GM12878 (cell line): ENCODE measurements around the gene PPP1R14B. TPM values are rescaled to one million over a fixed set of nuclear protein-coding genes. Genes with fewer than 3 reads are reported as not detected.

Experiments used
- ATF2 ChIP-seq: IDR thresholded peaks from 2 replicates; pipeline ENCODE4 v1.6.1; 2012; ENCODE audit warnings: low read length, inconsistent platforms
- CBFB ChIP-seq: IDR thresholded peaks from 2 replicates; pipeline ENCODE4 v1.6.1; 2016; ENCODE audit warnings: antibody characterized with exemption, low read depth
- CEBPB ChIP-seq, 2 experiments: fragments of 150-350 bp in 1 of 2; IDR thresholded peaks; 2 replicates each; pipeline ENCODE4 v1.6.1; 2012 to 2014; ENCODE audit warnings: low read depth in 2 of 2, low read length in 2 of 2, borderline replicate concordance in 1 of 2, inconsistent platforms in 1 of 2
- E2F8 ChIP-seq: fragments of 450-650 bp; IDR thresholded peaks from 2 replicates; pipeline ENCODE4 v1.6.1; 2018; ENCODE audit warnings: mild to moderate bottlenecking, low read depth, moderate library complexity; ENCODE audit not compliant: partially characterized antibody
- ETV6 ChIP-seq, 2 experiments: fragments of 450-650 bp in 1 of 2; IDR thresholded peaks in 1 of 2; conservative IDR thresholded peaks in 1 of 2; 2 replicates each; pipeline ENCODE4 v1.6.1; 2014; ENCODE audit warnings: antibody characterized with exemption in 1 of 2, borderline replicate concordance in 1 of 2, low read depth in 1 of 2, mild to moderate bottlenecking in 1 of 2, moderate library complexity in 1 of 2
- FOS ChIP-seq: IDR thresholded peaks from 3 replicates; pipeline ENCODE4 v1.6.1; 2011; ENCODE audit warnings: borderline replicate concordance; ENCODE audit not compliant: insufficient read length; ENCODE audit errors: extremely low read depth
- FOXK2 ChIP-seq: fragments of 450-650 bp; IDR thresholded peaks from 2 replicates; pipeline ENCODE4 v1.6.1; 2017; ENCODE audit warnings: mild to moderate bottlenecking, moderate library complexity
- GATAD2B ChIP-seq: fragments of 450-650 bp; conservative IDR thresholded peaks from 2 replicates; pipeline ENCODE4 v1.6.1; 2017; ENCODE audit warnings: low read depth, mild to moderate bottlenecking, moderate library complexity
- IRF5 ChIP-seq: fragments of 450-650 bp; IDR thresholded peaks from 2 replicates; pipeline ENCODE4 v1.6.1; 2017; ENCODE audit warnings: borderline replicate concordance
- JUND ChIP-seq: IDR thresholded peaks from 2 replicates; pipeline ENCODE4 v1.6.1; 2012; ENCODE audit warnings: low read depth, mild to moderate bottlenecking, low read length, improper control_type of control experiment, moderate library complexity
- MEF2B ChIP-seq: fragments of 450-650 bp; IDR thresholded peaks from 2 replicates; pipeline ENCODE4 v1.6.1; 2018; ENCODE audit warnings: mild to moderate bottlenecking, moderate library complexity; ENCODE audit not compliant: partially characterized antibody, poor library complexity, severe bottlenecking
- NBN ChIP-seq: fragments of 450-650 bp; IDR thresholded peaks from 2 replicates; pipeline ENCODE4 v1.6.1; 2016
- RELB ChIP-seq: fragments of 450-650 bp; IDR thresholded peaks from 2 replicates; pipeline ENCODE4 v1.6.1; 2017; ENCODE audit warnings: low read depth, mild to moderate bottlenecking, moderate library complexity
- REST ChIP-seq: IDR thresholded peaks from 2 replicates; pipeline ENCODE4 v1.6.1; 2012; ENCODE audit warnings: mild to moderate bottlenecking, low read depth, low read length
- RFX5 ChIP-seq: IDR thresholded peaks from 2 replicates; pipeline ENCODE4 v1.6.1; 2011; ENCODE audit warnings: low read depth, low read length, improper control_type of control experiment
- USF1 ChIP-seq: IDR thresholded peaks from 2 replicates; pipeline ENCODE4 v1.6.1; 2011; ENCODE audit warnings: borderline replicate concordance, low read depth, mild to moderate bottlenecking, moderate library complexity, mixed read lengths, low read length; ENCODE audit not compliant: insufficient read depth; ENCODE audit errors: extremely low read length
- WRNIP1 ChIP-seq: IDR thresholded peaks from 2 replicates; pipeline ENCODE4 v1.6.1; 2011; ENCODE audit warnings: low read depth, low read length, improper control_type of control experiment, borderline replicate concordance
- ZNF217 ChIP-seq: fragments of 450-650 bp; IDR thresholded peaks from 2 replicates; pipeline ENCODE4 v1.6.1; 2017; ENCODE audit warnings: antibody characterized with exemption, mild to moderate bottlenecking
- polyA plus RNA-seq, 11 experiments: library from polyadenylated mRNA; depleted of rRNA in 4 of 11; unstranded in 6 of 11; stranded (reverse) in 5 of 11; fragments of >200 nt; fragmentation: Nextera tagmentation in 4 of 11; fragmentation: Illumina TruSeq in 1 of 11; extraction: Ambion mirVana in 4 of 11; extraction: Trizol in 1 of 11; gene quantifications; 1 replicate in 1 of 11; 2 replicates in 10 of 11; pipeline versions ENCODE4 v1.2.1 to v1.2.3, GENCODE V29; 2011 to 2016; ENCODE audit warnings: inconsistent platforms in 2 of 11, missing spikeins in 2 of 11, low read depth in 1 of 11
- total RNA-seq, 4 experiments: library from RNA; depleted of rRNA in 3 of 4; stranded (reverse); fragments of >200 nt in 3 of 4; fragmentation: Illumina TruSeq in 1 of 4; extraction: Trizol in 1 of 4; gene quantifications; 2 replicates each; pipeline versions ENCODE4 v1.2.1 to v1.2.3, GENCODE V29; 2013 to 2021

Gene PPP1R14B
- total and polyA plus RNA-seq, 10 of the 15 experiments (the other 5 are each of a cell fraction or from before 2014, with no cell fraction given) = 8.4 to 283 (median 124) TPM

- no peak for TF ChIP-seq IRF5
- TF ChIP-seq JUND = no peak
- TF ChIP-seq REST = no peak
- no peak for TF ChIP-seq USF1
- TF ChIP-seq E2F8 = no peak
- no peak for TF ChIP-seq ATF2
- TF ChIP-seq CEBPB (IDR thresholded peaks at IDR 0.05; ENCODE audit: borderline replicate concordance in 1 of 2, low read depth in 2 of 2, low read length in 2 of 2) = no peak
- no peak for TF ChIP-seq MEF2B
- no peak for TF ChIP-seq NBN
- no peak for TF ChIP-seq GATAD2B
- TF ChIP-seq CBFB = no peak
- TF ChIP-seq ETV6 (conservative IDR thresholded peaks at IDR 0.05 in 1 of 2, IDR thresholded peaks at IDR 0.05 in 1 of 2; ENCODE audit: borderline replicate concordance in 1 of 2, low read depth in 1 of 2) = no peak
- no peak for TF ChIP-seq WRNIP1
- no peak for TF ChIP-seq FOS
- no peak for TF ChIP-seq RELB
- TF ChIP-seq RFX5 = no peak
- TF ChIP-seq ZNF217 = no peak
- TF ChIP-seq FOXK2 = no peak
These were observed 42.2 kb downstream of the PPP1R14B start (continued) for GRCh38 chr11:64204464-64204989.
